ENCODE measurements around the gene PPP2R3A.
"Not testable (repeated sequence)": the region's sequence is repeated elsewhere in the genome, so short reads cannot be mapped to it uniquely, and the experiment has no call there.

PPP2R3A gene

GRCh38 chr3:136038668-136039067 is 73.1 kb downstream of the PPP2R3A start:
- no peak for DNase-seq

- DNase-seq, result peak; percentile 42
Measured at GRCh38 chr3:136042608-136043221, 77.2 kb downstream of the PPP2R3A start.

GRCh38 chr3:136044980-136045745 is 79.6 kb downstream of the PPP2R3A start:
- no peak for DNase-seq

- DNase-seq, result no peak
Measured at GRCh38 chr3:136048068-136048467, 82.5 kb downstream of the PPP2R3A start.

- DNase-seq, result no peak
Measured at GRCh38 chr3:136050250-136050649, 84.7 kb downstream of the PPP2R3A start.

- no peak for DNase-seq
Measured at GRCh38 chr3:136055491-136055890, 90.0 kb downstream of the PPP2R3A start.

- DNase-seq, result no peak
Measured at GRCh38 chr3:136067211-136067610, 101.7 kb downstream of the PPP2R3A start.

- DNase-seq, result no peak
Measured at GRCh38 chr3:136068708-136069107, 103.2 kb downstream of the PPP2R3A start.

- no peak for DNase-seq
Measured at GRCh38 chr3:136069933-136070332, 104.4 kb downstream of the PPP2R3A start.

GRCh38 chr3:136070334-136070733 is 104.8 kb downstream of the PPP2R3A start:
- no peak for DNase-seq

- DNase-seq, result peak; percentile 4
Measured at GRCh38 chr3:136070953-136071949, 105.7 kb downstream of the PPP2R3A start.

- DNase-seq, result no peak
Measured at GRCh38 chr3:136074546-136075170, 109.1 kb downstream of the PPP2R3A start.

GRCh38 chr3:136075218-136075808 is 109.8 kb downstream of the PPP2R3A start:
- DNase-seq, result peak; percentile 78

GRCh38 chr3:136075811-136076210 is 110.3 kb downstream of the PPP2R3A start:
- DNase-seq, result no peak

- DNase-seq, result peak; percentile 33
Measured at GRCh38 chr3:136078421-136079364, 113.2 kb downstream of the PPP2R3A start.

- not testable (repeated sequence) for DNase-seq
Measured at GRCh38 chr3:136083641-136084382, 118.3 kb downstream of the PPP2R3A start.

GRCh38 chr3:136085067-136085466 is 119.5 kb downstream of the PPP2R3A start:
- DNase-seq, result not testable (repeated sequence)

- DNase-seq, result no peak
Measured at GRCh38 chr3:136093771-136094170, 128.2 kb downstream of the PPP2R3A start.

GRCh38 chr3:136105044-136105443 is 139.5 kb downstream of the PPP2R3A start:
- no peak for DNase-seq

GRCh38 chr3:136106101-136106500 is 140.6 kb downstream of the PPP2R3A start:
- DNase-seq, result no peak

Data from activated CD4-positive, alpha-beta T cell treated with anti-CD3 and anti-CD28 coated beads, Interleukin-2, Interleukin-6, amounts not matched to agents 100 ng/mL and 50 ng/mL, durations not matched to agents 16 hours and 8 hours (primary cell).